ENCODE data around the gene SLC2A1.
A peak's percentile ranks its signal among the peaks of the same experiment; 100 is the strongest.

The SLC2A1 gene

DNA sequence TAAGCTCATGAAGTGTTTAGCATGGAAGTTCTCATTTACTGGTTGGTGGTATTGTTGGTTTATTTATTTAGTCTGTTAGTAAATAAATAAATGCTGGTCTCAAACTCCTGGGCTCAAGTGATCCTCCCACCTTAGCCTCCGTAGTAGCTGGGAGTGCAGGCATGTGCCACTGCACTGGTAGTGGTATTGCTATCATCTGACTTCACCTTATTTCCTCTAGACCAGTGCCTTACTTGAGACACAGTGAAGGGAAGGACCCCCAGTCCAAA, 1.4 kb upstream of the SLC2A1 start:
- DNase-seq = no peak

DNA sequence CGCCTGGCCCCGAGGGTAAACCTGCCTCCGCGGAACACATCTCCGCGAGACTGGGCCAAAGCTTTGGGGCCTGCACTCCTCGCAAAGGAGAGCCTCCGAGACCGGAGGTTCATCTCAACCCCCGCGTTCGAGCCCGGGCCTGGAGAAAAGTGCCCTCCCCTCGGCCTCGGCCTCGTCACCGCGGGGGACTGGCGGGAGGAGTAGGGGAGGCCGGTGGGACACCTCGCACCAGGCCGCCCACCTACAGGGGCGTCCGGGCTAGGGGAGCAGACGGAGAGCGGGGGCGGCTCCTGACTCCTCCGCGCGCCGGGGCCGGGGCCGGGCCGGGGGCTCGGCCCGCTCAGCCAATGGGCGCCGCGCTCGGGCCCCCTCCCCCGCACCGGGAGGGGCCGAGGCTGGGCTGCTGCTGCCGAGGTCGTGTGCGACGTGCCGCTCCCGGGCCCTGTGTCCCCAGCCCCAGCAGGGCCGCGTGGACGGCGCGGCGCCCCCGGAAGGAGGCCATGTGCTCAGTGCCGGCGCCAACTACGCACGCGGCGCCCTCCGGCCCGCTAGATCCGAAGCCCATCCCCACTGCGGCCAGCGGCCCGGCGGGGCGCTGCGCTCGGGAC, 684 bp downstream of the SLC2A1 start:
- DNase-seq = peak; percentile 83

DNA sequence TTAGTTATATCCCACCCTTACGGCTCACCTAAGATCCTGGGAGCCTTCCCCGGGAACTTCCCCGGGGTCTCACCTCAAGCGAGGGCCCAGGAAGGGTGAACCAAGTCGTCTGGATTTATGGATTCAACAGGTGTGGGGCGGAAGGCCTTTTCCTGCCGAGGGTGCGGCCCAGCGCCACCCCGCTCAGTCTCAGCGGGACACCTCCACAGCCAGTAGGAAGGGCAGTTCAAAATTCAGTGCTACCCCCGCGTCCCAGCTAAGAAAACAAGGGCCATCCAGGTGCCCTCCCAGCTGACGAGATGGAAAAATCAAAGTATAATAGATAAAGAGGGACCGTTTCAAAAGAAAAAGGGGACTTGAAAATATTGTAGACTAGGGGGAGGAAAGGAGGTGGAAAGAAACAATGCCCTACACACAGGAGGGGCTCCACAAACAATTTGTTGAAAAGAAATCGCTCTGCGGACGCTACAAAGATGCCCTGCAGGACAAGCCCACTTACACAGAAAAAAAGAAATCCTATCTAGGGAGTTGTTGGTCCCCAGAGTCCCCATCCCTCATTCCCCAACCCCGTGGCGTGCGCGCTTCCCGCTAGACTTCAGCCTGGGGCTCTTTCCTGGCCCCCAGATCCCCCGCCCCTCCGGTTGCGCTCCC, 1.3 kb downstream of the SLC2A1 start:
- no peak for DNase-seq

DNA sequence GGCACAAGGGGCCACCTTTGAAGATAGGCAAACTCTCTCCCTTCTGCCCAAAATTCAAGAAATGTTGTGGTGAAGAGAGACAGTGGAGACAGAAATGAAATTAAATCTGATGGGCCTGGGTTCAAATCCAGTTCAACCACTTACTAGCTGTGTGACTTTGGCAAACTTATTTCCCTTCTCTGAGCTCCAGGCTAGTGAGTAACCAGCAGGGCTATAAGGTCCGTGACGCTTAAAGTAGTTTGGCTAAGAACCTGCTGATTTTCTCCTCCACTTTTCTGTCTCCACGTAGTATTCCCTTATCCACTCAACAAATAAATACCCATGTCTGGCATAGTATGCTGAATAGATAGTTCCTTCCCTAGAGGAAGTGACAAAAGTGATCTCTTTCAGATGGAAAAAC, 1.9 kb downstream of the SLC2A1 start:
- DNase-seq = no peak

DNA sequence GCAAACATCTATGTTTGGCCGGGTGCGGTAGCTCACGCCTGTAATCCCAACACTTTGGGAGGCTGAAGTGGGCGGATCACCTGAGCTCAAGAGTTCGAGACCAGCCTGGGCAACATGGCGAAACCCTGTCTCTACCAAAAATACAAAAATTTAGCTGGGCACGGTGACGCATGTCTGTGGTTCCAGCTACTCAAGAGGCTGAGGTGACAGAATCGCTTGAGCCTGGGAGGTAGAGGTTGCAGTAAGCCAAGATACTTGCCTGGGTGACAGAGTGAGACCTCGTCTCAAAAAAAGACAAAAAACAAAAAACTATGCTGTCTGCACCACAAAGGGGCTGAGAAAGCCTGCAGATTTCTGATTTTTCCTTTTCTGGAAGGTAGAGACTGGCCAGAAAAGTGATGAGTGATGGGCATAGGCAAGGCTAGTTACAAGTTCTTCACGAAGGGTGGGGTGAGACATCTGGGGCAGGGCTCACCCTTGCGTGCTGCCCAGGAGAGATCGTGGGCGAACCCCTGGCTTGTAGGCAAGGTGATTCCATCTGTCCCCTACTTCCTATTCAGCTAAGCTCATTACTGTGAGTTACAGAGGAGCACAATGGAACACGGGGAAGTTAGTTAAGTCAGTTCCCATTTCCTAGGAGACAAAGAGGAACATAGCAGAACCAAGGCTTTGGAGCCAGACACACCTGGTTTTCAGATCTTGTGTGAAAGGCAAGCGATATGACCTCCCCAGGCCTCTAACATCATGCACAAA, 3.2 kb downstream of the SLC2A1 start:
- peak; percentile 89 for DNase-seq

DNA sequence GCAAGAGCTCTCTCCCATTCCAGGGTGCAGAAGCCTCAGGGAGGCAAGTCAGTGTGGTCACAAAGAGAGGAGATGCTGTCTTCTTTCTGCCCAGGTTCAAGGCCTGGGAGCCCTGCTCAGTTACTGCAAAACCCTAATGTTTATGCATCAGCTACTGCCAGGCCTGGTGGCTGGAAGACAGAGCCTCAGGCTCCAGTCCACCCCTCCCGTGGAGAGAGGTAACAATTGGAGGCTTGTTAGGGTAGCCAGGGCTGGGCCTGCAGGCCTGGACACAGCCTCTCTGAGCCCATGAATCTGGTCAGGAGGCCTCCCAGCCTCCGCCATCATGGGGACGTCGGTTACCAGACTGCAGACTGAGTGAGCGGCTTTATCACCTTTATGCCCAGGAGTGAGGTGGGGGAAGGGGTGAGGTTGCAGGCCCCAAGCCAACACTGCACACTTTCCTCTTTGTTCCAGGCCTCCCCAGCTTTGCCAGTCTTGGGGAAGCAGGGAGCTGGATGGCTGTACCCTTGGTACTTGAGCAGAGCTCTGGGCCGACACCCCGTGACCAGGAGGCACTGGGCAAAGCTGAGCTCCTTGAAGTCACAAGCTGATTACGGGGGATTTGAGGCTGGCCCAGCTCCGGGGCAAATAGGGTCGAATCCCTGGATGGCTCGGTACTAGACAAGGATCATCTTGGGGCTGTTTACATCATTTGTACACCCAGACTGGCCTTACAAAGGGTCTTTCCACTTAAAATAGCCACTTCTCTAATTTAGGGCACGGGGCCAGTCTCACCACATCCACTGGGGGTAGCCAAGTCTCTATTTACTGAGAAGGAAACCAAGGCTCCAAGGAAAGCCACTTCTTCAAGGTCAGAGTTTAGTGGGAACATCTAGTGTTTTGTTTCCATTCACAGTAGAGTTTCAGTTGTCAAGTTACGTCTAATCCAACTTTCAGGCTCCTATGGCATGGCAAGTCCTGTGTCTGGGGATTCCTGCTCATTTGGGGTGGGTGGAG, 5.2 kb downstream of the SLC2A1 start:
- DNase-seq = peak; percentile 89

DNA sequence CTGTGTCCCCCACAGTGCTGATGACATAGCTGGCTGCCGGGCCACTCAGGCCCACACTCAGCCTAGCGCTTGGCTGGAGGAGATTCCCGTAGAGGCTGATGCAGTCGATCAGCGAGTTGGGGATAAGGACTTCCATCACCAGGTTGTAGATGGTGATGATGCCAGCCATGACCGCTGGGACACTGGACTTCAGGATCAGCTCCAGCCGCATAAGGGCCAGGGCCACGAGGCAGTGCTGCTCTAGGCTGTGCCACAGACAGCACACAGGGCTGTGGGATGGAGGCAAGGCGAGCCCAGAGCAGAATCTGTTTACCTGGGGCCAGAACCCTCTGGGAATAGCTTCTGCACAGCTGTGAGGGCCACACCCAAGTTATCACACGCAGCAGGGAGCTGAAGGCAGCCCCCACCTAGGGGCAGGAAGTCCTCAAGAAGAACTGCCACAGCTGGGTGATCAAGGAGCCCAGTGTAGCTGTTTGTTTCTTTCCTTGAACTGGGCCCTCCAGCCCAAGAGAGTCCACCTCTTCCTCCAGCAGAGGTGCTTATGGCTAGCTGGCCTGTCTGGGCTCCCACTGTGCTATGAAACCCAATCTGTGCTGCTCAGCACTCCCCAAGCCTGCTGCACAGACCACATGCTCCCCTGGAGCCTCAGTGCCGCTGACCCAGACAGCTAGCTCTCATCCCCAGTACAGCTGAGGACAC, 6.2 kb downstream of the SLC2A1 start:
- DNase-seq = no peak

DNA sequence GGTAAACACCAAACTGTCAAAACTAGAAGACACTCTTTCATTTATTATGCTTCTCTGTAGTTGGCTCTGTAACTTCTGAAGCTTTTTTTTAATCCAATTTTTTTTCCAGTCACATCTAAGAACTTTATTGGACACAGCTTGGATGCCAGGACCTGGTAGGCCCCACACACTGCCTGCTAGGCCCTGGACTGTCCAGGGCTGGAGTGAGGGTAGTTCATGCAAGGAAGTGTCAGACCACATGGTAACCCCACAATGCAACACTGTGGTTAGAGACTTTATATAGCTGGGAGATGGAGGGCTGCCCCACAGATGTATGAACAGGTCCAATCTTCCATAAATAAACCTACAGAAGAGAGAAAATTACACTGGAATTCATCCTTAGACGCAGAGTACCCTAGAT, 7.1 kb downstream of the SLC2A1 start:
- DNase-seq = no peak

DNA sequence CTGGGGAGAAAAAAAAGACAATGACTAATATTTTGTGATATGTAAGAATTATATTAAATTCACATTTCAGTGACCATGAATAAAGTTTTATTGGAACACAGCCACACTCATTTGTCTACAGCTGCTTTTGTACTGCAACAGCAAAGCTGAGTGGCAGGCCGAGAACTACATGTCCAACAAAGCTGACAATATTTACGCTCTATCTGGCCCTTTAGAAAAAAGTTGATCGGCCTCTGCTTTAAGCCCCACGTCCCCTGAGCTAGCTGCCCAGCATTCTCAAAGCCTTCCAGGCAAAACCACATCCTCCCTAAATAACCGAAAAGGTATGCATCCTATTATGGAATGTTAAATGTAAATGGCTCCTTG, 8.6 kb downstream of the SLC2A1 start:
- no peak for DNase-seq

DNA sequence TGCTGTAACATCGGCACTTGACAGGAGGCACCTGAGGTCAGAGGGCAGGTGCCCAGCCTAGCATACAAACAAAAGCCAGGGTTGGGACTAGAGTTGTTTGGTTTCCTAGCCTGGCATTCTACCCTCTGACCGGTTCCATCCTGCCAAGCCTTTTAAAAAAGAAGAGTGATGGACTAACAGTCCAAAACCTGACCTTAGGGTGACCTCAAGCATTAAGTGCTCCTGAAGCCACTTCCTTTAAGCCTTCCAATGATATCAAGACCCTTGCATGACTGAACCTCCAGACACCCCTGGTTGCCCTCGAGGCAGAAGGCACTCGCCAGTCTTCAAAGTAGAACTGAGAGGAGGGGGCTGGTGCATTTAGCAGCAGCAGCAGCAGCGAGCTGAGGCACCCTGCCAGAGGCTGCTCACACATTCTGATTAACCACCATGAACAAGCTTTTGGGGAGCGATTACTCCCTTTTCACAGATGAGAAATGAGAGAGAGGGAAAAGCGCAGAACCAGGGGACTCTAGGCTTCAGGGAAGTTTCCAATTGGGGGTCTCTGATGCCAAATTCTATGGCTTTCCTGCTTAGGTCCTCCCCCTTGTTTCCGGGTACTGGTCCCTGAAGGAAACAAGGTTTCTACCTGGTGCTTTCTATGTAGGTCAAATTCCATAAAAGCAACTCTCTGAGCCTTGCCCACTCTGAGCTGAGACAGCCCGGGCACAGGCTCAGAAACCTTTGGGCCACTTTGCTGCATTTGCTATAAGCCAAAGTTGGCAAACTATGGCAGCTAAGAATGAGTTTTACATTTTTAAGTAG, 9.2 kb downstream of the SLC2A1 start:
- no peak for DNase-seq

DNA sequence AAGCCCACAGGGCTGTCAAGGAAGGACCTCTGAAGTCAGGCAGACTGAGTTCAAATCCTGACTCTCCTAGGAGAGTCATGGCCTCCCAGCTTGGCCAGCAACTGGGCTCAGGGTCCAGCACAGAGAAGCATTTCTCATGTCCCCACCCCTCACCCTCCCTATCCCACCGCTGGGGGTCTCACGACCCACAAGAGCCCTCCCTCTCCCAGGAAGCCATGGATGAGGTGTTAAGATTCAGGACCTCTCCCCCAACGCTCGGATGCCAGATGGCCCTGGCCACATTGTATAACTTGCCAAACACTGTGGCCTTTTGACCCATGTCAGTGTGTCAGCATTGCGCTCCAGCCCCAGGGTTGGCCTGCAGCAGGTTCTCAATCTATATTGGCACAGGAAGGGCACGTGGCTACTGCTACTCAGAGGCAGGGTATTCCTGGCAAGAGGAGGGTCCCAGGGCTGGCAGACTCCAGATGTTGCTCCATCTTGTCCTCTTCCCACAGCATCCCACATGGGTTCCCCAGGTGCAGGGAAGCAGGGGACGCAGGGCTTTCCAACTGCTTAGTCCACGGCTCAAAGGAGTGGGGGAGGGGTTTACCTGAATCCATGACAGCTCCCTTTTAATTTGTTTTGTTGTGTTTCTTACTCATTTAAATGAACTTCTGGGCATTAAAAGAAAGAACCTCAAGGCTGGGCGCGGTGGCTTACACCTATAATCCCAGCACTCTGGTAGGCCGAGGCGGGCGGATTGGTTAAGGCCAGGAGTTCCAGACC, 10.5 kb downstream of the SLC2A1 start:
- DNase-seq = no peak

DNA sequence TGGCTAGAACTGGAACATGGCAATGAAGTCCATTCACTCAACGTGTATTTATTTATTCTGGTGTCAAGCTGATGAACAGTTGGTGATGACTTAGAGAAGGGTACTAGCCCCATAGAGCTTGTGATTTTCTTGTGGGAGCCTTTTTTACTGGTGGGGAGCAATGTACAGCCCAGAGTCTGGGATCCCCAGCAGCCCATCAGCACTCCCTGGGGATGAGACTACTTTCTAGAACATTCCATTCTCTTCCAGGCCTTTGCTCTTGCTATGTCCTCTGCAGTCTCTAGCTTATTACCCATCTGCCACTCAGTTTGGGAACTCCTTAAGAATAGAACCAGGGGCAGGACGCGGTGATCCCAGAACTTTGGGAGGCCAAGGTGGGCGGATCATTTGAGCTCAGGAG, 11.6 kb downstream of the SLC2A1 start:
- no peak for DNase-seq

DNA sequence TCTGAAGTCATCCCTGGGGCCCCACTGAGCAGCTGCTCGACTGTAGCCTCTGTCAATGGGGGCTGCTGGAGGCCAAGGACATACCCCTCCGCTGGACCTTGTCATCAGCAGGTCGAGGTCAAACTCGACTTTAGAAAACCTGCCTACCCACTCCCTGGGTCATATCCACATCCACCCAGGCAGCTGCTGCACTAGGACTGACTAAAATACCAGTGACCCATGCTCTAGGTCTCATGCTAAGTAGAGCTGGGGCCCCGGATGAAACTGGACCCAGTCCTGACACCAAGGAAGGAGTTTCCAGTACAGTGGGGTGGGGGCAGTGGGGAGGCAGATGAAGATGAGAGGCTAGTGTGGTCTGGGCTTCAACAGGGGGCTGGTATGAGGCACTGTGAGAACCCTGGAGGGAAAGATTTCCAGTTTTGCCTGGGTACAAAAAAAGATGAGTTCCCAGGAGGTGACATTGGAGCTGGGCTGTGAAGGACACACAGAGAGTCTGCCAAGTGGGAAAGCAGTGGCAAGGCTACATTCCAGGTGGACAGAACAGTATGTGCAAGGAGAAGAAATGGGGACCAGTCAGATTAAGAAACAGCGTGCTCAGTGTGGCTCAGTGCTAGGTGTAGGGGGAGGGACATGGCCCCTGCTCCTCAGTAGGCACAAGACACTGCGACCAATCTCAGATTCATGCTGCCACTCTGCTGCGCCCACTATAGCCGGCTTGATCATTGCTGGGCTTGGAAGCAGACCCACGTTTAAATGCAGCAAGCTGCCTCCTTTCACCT, 12.4 kb downstream of the SLC2A1 start:
- DNase-seq = no peak

DNA sequence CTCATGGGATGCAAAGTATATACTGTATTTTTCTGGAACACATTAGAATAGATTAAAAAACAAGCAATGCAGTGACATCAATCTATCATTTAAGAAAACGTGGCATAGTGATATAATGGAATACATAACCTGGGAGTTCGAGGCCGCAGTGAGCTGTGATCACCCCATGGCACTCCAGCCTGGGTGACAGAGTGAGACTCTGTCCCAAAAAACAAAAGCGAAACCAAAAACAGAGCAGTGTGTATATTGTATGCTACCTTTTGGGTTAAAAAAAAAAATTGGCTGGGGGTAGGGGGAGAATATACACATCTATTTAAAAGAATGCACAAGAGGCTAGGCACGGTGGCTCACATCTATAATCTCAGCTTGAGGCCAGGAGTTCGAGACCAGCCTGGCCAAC, 13.5 kb downstream of the SLC2A1 start:
- DNase-seq = no peak

DNA sequence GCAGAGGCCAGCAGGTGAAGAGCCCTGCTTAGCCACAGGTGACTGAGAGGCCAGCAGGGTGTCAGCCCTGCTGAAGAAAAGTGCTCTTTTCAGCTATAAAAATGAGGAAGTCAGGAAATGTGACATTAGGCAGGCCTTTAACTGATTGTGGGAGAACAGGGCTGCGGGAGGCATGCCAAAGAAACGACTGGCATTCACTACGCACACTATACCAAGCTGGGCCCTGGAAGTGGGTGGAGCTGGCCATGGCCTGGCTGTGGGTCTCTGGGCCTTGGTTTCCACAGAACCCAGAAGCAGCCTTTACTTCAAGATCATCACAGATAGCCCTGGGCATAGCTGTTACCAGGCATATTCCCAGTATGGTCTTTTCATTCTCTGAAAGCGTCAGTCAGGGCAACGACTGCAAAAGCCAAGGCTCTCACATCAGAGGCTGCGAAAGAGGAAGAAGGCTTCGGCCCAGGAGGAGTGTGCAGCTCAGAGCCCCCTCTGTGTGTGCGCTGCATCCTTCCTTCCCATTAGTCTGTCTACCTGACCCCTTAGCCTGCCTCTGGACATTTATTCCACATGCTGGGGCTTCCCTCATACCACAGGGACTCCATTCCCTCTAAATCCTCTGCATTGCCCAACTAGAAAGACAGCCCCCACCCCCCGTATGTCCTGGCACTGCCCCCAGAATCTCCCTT, 14.3 kb downstream of the SLC2A1 start:
- DNase-seq = no peak

DNA sequence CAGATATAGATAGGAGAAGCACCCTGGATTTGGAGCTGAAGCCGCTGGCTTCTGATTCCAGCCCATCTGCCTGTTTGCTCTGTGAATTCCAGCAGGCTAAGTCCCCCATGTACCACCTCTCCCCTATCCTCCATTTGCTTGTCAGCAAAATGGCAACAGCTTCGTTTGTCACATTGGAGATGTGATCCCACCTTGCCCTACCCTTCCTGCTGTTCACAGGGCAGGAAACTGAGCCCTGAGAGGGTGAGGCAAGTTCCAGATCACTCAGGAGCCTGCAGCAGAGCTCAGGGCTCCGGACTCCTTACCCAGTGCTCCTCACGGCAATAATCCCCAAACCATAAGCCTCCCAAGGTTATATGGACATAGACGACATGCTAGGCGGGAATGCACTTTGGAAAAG, 14.9 kb downstream of the SLC2A1 start:
- no peak for DNase-seq

DNA sequence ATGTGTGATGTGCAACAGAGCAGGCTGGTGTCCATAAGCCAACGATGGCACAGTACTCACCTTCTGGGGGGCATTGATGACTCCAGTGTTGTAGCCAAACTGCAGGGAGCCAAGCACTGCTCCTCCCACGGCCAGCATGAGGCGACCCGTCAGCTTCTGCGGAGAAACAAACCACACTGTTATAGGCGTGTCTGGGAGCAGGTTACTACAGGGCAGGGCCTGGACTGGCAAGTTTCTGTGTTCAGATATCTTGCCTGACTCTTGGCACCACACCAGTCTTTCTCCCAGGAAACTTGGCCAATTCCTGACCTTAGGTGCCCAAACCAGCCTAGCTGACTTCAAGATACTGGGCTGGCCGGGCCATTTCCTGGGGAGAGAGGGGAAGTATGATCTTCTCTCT, 15.5 kb downstream of the SLC2A1 start:
- no peak for DNase-seq

DNA sequence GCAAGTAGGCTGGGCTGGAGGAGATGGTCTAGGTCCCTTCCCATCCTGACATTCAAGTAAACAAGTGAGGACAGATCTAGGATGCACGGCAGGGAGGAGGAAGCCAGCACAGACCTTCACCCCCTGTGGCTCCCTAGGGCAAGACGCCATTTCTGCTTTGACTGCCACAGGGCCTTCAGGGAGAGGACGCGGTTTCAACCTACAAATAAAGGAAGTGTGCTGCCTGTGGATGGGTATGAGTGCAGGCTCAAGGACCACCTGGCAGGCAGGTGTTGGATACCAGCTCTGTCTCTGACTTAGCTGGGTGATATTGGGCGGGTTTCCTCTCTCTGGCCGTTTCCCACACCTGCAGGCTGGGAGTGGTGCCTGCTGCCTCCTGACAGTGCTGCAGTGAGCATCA, 16.2 kb downstream of the SLC2A1 start:
- DNase-seq = no peak

DNA sequence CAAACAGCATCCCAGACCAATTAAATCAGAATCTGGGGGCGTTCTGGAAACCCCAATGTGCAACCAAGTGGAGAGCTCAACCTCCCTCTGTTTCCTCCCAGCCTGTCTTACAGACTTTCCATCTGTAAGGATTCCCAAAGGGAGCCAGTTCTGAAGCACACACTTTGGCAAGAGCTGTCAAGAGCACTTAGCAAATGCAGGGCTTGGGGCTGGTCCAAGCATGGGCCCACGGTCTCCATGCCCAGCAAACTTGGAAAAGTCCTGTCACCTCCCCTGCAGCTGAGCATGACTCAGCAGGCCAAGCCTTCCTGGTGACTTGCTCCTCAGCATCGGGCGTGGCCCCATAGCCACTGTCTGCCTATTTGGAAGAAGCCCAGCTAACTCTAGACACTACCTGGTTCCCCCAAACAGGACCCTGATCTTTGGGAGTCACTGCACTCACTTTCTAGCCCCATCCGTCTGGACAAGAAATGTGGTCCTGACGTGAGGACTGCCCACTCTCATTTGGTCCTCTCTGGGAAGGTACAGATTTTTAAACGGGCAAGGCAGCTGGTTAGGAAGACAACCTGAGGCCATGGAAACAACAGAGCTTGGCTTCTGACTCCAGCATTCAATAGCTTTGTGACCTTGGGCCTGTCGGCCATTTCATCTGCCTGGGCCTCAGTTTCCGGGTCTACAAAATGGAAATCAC, 16.9 kb downstream of the SLC2A1 start:
- DNase-seq = no peak
